K562 (cell line): ENCODE measurements around the gene LPAR3. TPM values are rescaled to one million over a fixed set of nuclear protein-coding genes. Genes with fewer than 3 reads are reported as not detected.

Source experiments
- ATAC-seq: fragments of 200-7000 bp; cut with Tn5 transposase; 3 replicates; pipeline ENCODE4 v1.9.1; 2020; ENCODE audit warnings: moderate library complexity
- BruUV-seq: library from RNA; stranded (reverse); fragments of 400-500 nt; replicated peaks from 2 replicates; lab custom pipeline; 2021; lab: Mats Ljungman, UMichigan
- CTCF ChIA-PET: fragments of 300-600 bp; formaldehyde crosslinking; extraction: SDS; loops from one replicate; lab custom pipeline; 2021; ENCODE audit warnings: low intra/inter-chr PET ratio; lab: Yijun Ruan, JAX
- POLR2A ChIA-PET: fragments of 300-600, 350-650 bp; sonication (Branson Sonifier 250); formaldehyde crosslinking; extraction: SDS; loops from one replicate; lab custom pipeline; 2021; ENCODE audit warnings: antibody characterized with exemption, inconsistent platforms; lab: Yijun Ruan, JAX
- DNase-seq, 4 experiments: peaks; one replicate each; pipeline versions ENCODE4 v3.0.0 to v3.0.0-alpha.2; 2011 to 2018; ENCODE audit warnings: low spot score in 3 of 4, mixed read lengths in 3 of 4; ENCODE audit errors: extremely low read depth in 1 of 4
- FAIRE-seq: peaks from 2 replicates; lab custom pipeline; 2011; peaks lifted over from hg19 to GRCh38; lab: Jason Lieb, UNC
- H2AFZ ChIP-seq: 2 replicates; pipeline ENCODE4 v1.6.0; 2011; ENCODE audit warnings: low read depth, low read length, control low read depth, inconsistent platforms
- H3K27ac ChIP-seq: fragments of 200-600 bp; 3 replicates; pipeline ENCODE4 v1.8.0; 2011; ENCODE audit warnings: low read depth, mild to moderate bottlenecking, control low read depth, inconsistent platforms, low read length, moderate library complexity, mixed read lengths; ENCODE audit errors: extremely low read depth
- H3K27me3 ChIP-seq, 2 experiments: fragments of 300-600 bp in 1 of 2; 2 replicates in 1 of 2; 3 replicates in 1 of 2; pipeline versions ENCODE4 v1.6.0 to v1.8.0; 2011; ENCODE audit warnings: inconsistent platforms in 2 of 2, low read length in 2 of 2, mild to moderate bottlenecking in 1 of 2, mixed read lengths in 1 of 2, moderate library complexity in 1 of 2; ENCODE audit not compliant: control insufficient read depth in 2 of 2, insufficient read depth in 2 of 2
- H3K36me3 ChIP-seq: fragments of 300-600 bp; 3 replicates; pipeline ENCODE4 v1.8.0; 2011; ENCODE audit warnings: mild to moderate bottlenecking, low read length, inconsistent platforms; ENCODE audit not compliant: control insufficient read depth, insufficient read depth
- H3K4me1 ChIP-seq, 2 experiments: fragments of 200-600 bp in 1 of 2; replicated peaks in 1 of 2; 2 replicates in 1 of 2; 3 replicates in 1 of 2; pipeline versions ENCODE4 v1.5.1 to v1.8.0; 2011; ENCODE audit warnings: inconsistent platforms in 2 of 2, low read length in 2 of 2, mild to moderate bottlenecking in 1 of 2, mixed read lengths in 1 of 2, moderate library complexity in 1 of 2; ENCODE audit not compliant: control insufficient read depth in 2 of 2, insufficient read depth in 2 of 2
- H3K4me2 ChIP-seq: 2 replicates; pipeline ENCODE4 v1.6.1; 2011; ENCODE audit warnings: low read length, control low read depth, inconsistent platforms, mixed read lengths; ENCODE audit not compliant: insufficient read depth
- H3K4me3 ChIP-seq: fragments of 200-600 bp; sonication (generic), shearing (Covaris generic); 2 replicates; pipeline ENCODE4 v1.5.1; 2016; ENCODE audit warnings: control low read depth, inconsistent platforms
- H3K79me2 ChIP-seq: fragments of 200-600 bp; 3 replicates; pipeline ENCODE4 v1.8.0; 2011; ENCODE audit warnings: low read length, inconsistent platforms; ENCODE audit not compliant: control insufficient read depth, insufficient read depth
- H3K9ac ChIP-seq, 2 experiments: 2 replicates each; pipeline versions ENCODE4 v1.6.0 to v1.6.1; 2011; ENCODE audit warnings: low read depth in 2 of 2, low read length in 2 of 2, control low read depth in 1 of 2, inconsistent platforms in 1 of 2, mild to moderate bottlenecking in 1 of 2, mixed read lengths in 1 of 2; ENCODE audit not compliant: insufficient read depth in 1 of 2
- H3K9me1 ChIP-seq: one replicate; pipeline ENCODE4 v1.6.0; 2011; ENCODE audit warnings: inconsistent platforms, mild to moderate bottlenecking, low read length, moderate library complexity; ENCODE audit not compliant: control insufficient read depth, insufficient read depth
- H3K9me3 ChIP-seq: replicated peaks from 2 replicates; pipeline ENCODE4 v1.5.1; 2011; ENCODE audit warnings: low read depth, low read length, inconsistent platforms; ENCODE audit not compliant: control insufficient read depth, insufficient read depth
- H4K20me1 ChIP-seq: replicated peaks from 2 replicates; pipeline ENCODE4 v1.6.1; 2011; ENCODE audit warnings: low read length, inconsistent platforms, mixed read lengths; ENCODE audit not compliant: control insufficient read depth, insufficient read depth
- E2F5 ChIP-seq: sonication (generic); formaldehyde crosslinking; IDR thresholded peaks from 2 replicates; pipeline ENCODE4 v1.8.0; 2022; ENCODE audit warnings: mild to moderate bottlenecking, missing genetic modification reagents
- FOXO4 ChIP-seq: fragments of 450-650 bp; formaldehyde crosslinking; IDR thresholded peaks from 2 replicates; pipeline ENCODE4 v1.4.0; 2020; ENCODE audit warnings: mild to moderate bottlenecking, moderate library complexity
- FUS ChIP-seq: fragments of 200-400 bp; formaldehyde crosslinking; optimal IDR thresholded peaks from 2 replicates; pipeline ENCODE3; 2017; ENCODE audit warnings: low read depth, low read length
- KLF6 ChIP-seq: fragments of 250-450 bp; sonication (Bioruptor Pico); IDR thresholded peaks from 2 replicates; pipeline ENCODE4 v1.4.0; 2020; ENCODE audit warnings: mild to moderate bottlenecking, moderate library complexity, borderline replicate concordance
- NFIC ChIP-seq: fragments of 450-650 bp; IDR thresholded peaks from 2 replicates; pipeline ENCODE4 v1.6.1; 2017; ENCODE audit warnings: mild to moderate bottlenecking, inconsistent platforms
- SMARCE1 ChIP-seq: fragments of 450-650 bp; IDR thresholded peaks from 2 replicates; pipeline ENCODE4 v1.7.1; 2016; ENCODE audit warnings: mild to moderate bottlenecking
- ZBTB5 ChIP-seq: fragments of 450-650 bp; IDR thresholded peaks from 2 replicates; pipeline ENCODE4 v1.6.1; 2017; ENCODE audit warnings: antibody characterized with exemption
- ZFP91 ChIP-seq: sonication (generic); formaldehyde crosslinking; IDR thresholded peaks from 2 replicates; pipeline ENCODE4 v1.8.0; 2022; ENCODE audit warnings: mild to moderate bottlenecking, missing genetic modification reagents
- ZNF133 ChIP-seq: fragments of 250-450 bp; sonication (Bioruptor Pico); IDR thresholded peaks from 2 replicates; pipeline ENCODE4 v1.4.0; 2020; ENCODE audit warnings: mild to moderate bottlenecking
- ZNF707 ChIP-seq: fragments of 250-450 bp; sonication (Bioruptor Pico); conservative IDR thresholded peaks from 2 replicates; pipeline ENCODE4 v1.8.0; 2022; ENCODE audit warnings: inconsistent platforms, mild to moderate bottlenecking, moderate library complexity
- ZSCAN32 ChIP-seq: fragments of 450-650 bp; formaldehyde crosslinking; IDR thresholded peaks from 2 replicates; pipeline ENCODE4 v1.4.0; 2020; ENCODE audit warnings: mild to moderate bottlenecking, moderate library complexity
- WGBS: fragments of 100-300 bp; shearing (Covaris generic); methylation state at CpG from one replicate; pipeline ENCODE4 v1.1.6; 2016; ENCODE audit warnings: low coverage, mixed read lengths; ENCODE audit not compliant: insufficient coverage; ENCODE audit errors: missing lambda C conversion rate; 5-methylcytosine and 5-hydroxymethylcytosine counted together
- in situ Hi-C: fragments of 300-500 bp; cut with MboI; formaldehyde crosslinking; loops from 4 replicates; pipeline ENCODE4 v1.15.0; 2018; ENCODE audit warnings: inconsistent platforms, mixed read lengths
- intact Hi-C: fragments of 100-400 bp; cut with micrococcal nuclease; formaldehyde crosslinking; loops from 2 replicates; pipeline ENCODE4 v1.14.2; 2022
- polyA plus RNA-seq, 8 experiments: library from polyadenylated mRNA; depleted of rRNA in 4 of 8; stranded (reverse) in 5 of 8; unstranded in 3 of 8; fragments of >200 nt; fragmentation: Nextera tagmentation in 2 of 8; fragmentation: Illumina TruSeq in 1 of 8; extraction: Ambion mirVana in 2 of 8; extraction: Trizol in 1 of 8; gene quantifications; 2 replicates each; pipeline versions ENCODE4 v1.2.1 to v1.2.3, GENCODE V29; 2011 to 2014; ENCODE audit warnings: inconsistent platforms in 1 of 8, missing spikeins in 1 of 8
- total RNA-seq, 7 experiments: library from RNA; depleted of rRNA in 6 of 7; stranded (reverse); fragments of >200 nt in 6 of 7; fragmentation: Illumina TruSeq in 2 of 7; extraction: Trizol in 2 of 7; gene quantifications; 2 replicates each; pipeline versions ENCODE4 v1.2.1 to v1.2.3, GENCODE V29; 2011 to 2021; ENCODE audit warnings: low replicate concordance in 1 of 7

The LPAR3 gene
- total and polyA plus RNA-seq, 9 of the 15 experiments (the other 6 are each of a cell fraction or from before 2014, with no cell fraction given): 0.11 TPM; not detected in 8

- Histone ChIP-seq H3K79me2 (no peaks in the 10 kb centered on the region), H3K9me3 (no peaks in the 10 kb centered on the region), H3K36me3 (no peaks in the 10 kb centered on the region), H3K27ac (no peak overlapping the region), H3K9ac (no peak overlapping the region), H4K20me1 (no peaks in the 10 kb centered on the region), H2AFZ (no peak overlapping the region), H3K27me3 (peaks cover 1 to 10% of the 10 kb centered on the region in 2 experiments; a peak in 3 of 5 replicates), H3K4me1 (no peaks in the 10 kb centered on the region; a peak in 1 of 5 replicates), H3K4me2 (no peak overlapping the region), H3K4me3 (no peak overlapping the region), H3K9me1 (no peaks in the 10 kb centered on the region)
- in situ Hi-C loops: no loop called here
- DNase-seq (peak in 1 of 4 experiments; percentile 10), FAIRE-seq (no peak), ATAC-seq (peak; percentile 49)
- CTCF ChIA-PET: no interaction called here
- intact Hi-C loops: no loop called here
- no TSS peak for BruUV-seq
- POLR2A ChIA-PET: no interaction called here
- 3% methylated on average over 2 of the region's 2 CpGs for WGBS
- TF ChIP-seq KLF6 (CRISPR knock-in tag) (peak; percentile 22; the same call in 1 of the 2 replicates), FOXO4 (CRISPR knock-in tag) (no peak), ZNF133 (CRISPR knock-in tag) (no peak), ZBTB5 (no peak), NFIC (no peak), E2F5 (CRISPR knock-in tag) (no peak), ZFP91 (CRISPR knock-in tag) (no peak), FUS (no peak), ZSCAN32 (CRISPR knock-in tag) (no peak), SMARCE1 (no peak), ZNF707 (CRISPR knock-in tag) (no peak)
These were observed 39.0 kb downstream of the LPAR3 start for GRCh38 chr1:84853741-84854721.
